AG20443 (cell line): ENCODE measurements around the gene MACROD2.
A peak's percentile ranks its signal among the peaks of the same experiment; 100 is the strongest.

Source experiments
- DNase-seq: peaks from one replicate; pipeline ENCODE4 v3.0.0; 2012; ENCODE audit warnings: low spot score, mixed read lengths

The MACROD2 gene

GRCh38 chr20:15675813-15676484 lies 1680.6 kb downstream of the MACROD2 start:
- DNase-seq, result no peak

- no peak for DNase-seq
Measured at GRCh38 chr20:15676815-15677214, 1681.5 kb downstream of the MACROD2 start.

DNA sequence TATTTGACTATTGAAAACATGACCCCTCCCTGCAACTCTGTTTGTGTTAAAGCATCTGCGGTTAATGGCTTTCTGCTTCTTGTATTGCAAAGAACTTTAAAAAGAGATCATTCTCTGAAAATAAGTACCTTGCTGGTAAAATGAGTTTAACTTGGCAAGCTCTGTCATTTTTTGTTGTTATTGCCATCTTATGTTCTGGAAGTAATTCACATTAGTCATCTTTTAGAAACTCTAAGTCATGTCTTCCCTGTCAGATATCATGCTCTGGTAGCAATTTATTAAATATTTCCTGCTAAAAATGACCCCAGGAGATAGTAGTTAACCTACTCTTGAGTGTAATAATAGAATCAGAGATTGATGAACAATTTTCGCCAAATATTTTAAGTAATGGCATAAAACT lies 1687.4 kb downstream of the MACROD2 start:
- DNase-seq, result no peak

- DNase-seq, result no peak
Measured at GRCh38 chr20:15692570-15692969, 1697.3 kb downstream of the MACROD2 start.

DNA sequence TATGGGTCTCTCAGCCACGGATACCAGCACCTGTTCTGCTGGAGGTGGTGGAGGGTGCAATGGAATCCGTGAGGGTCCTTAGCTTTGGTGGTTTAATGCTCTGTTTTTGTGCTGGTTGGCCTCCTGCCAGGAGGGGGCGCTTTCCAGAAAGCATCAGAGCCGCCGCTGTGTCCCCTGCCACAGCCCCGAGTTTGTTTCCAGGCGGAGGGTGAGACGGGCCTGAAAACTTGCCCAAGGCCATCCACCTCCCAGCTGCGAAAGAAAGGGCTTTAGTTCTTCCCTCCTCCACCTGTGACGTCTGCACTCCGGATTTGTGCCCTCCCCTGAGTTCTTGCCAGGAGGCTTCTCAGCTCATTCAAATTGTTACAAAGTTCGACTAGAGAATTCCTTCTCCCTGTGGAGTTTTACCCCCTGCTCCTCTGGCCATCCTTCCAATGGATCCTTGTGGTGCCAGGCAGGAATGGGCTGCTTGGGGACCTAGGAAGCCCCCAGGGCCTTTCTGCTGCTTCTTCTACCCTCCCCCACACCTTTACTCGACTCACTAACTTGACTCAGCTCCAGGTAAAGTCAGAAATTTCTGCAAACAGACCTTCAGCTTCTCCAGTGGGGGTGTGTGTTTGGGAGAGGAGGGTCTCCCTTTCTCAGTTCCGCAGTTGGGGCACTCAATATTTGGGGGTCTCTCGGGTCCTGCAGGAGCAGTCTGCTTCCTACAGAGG lies 1704.3 kb downstream of the MACROD2 start:
- DNase-seq, result no peak

- DNase-seq, result peak; percentile 16
Measured at GRCh38 chr20:15700147-15700765, 1704.9 kb downstream of the MACROD2 start.

DNA sequence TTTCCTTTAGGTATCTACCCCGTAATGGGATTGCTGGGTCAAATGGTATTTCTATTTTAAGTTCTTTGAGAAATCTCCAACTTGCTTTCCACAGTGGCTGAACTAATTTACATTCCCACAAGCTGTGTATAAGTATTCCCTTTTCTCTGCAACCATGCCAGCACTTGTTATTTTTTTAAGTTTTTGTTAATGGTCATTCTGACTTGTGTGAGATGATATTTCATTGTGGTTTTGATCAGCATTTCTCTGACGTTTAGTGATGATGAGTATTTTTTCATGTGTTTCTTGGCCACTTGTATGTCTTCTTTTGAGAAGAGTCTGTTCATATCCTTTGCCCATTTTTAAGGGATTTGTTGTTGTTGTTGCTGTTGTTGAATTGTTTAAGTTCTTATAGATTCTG lies 1706.8 kb downstream of the MACROD2 start:
- no peak for DNase-seq

DNA sequence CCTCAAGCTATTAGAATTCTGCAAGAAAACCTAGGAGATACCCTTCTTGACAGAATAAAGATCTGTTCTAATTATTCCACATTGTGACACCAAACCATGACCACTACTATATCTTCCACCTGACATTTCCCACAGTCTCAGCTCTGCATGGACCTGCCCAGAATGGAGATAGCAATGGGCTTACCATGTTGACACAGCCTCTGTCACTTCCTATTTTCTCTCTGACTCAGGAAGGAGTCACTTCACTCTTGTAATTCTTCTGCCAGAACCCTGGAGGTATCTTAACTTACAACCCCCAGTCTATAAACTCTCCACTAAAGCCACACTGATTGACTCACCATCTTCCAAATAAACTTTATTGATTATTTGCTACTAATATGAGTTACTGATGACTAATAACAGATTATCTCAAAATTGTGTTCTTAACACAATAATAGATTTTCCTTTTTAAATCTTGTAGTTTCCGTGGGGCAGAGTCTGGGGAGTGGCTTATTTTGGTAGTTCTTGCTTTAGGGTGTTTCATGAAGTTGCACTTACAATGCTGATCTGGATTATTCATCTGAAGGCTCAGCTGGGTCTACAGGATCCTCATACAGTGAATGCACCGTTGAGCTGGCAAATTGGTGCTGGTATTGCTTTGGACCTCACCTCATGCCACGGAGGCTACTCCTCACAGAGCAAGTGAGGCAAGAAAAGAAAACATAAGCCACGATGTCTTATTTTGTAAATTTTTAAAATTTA lies 1708.0 kb downstream of the MACROD2 start:
- DNase-seq, result peak; percentile 39

DNA sequence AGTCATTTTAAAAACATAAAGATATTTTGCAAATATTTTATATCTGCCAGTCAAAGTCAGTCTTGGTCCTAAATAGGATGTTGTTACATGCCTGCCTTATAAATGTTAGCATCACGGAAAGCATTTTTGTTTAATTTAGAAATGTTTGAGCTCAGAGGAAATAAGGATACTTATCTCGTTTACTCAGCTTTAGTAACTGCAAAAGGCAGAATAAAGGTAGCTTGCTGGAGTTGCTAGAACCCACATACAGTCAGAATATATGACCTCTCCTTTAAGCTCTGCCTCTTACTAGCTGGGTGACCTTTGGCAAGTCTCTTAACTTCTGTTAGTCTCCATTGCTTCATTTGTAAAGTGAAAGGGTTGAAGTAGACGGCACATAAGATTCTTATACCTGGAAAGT lies 1710.7 kb downstream of the MACROD2 start:
- no peak for DNase-seq

GRCh38 chr20:15706719-15707118 lies 1711.4 kb downstream of the MACROD2 start:
- no peak for DNase-seq

- peak; percentile 21 for DNase-seq
Measured at GRCh38 chr20:15708984-15709598, 1713.8 kb downstream of the MACROD2 start.

GRCh38 chr20:15710636-15711035 lies 1715.3 kb downstream of the MACROD2 start:
- no peak for DNase-seq

DNA sequence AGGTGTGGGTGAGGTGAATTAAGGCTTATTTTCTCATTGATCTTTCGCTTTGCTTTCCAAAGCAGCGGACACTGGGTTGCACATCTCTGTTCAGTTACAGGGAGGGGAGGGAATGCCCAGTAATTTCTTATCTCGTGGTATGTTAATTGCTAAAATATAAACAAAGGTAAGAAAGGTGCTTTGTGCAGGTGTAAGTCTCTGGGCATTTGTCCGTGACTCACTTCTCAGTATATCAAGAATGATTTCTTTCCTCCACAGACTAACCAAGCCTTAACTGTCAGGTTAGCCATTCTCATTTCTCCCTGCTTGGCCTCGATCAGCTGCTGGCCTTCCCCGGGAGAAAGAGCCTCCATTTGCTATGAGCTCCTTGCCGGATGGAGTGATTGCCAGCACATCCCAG lies 1715.9 kb downstream of the MACROD2 start:
- no peak for DNase-seq

DNA sequence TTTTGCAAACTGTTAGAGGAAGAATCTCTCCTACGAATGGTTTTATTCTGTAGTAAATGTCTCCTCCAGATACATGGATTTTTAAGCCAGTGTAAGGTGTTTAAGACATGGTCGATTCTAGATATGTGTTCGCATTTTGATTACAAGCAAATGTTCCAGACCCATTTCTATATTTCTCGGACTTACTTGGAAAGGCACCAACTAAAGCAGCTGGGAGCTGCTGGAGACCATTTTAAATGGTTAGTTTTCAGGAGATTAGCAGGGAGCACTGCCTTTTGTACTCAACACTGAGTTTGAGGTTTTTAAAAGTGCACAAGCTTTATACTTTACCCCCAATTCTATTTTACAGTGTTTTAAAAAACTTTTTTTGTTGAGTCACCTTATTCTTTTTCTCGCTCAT lies 1720.9 kb downstream of the MACROD2 start:
- no peak for DNase-seq

DNA sequence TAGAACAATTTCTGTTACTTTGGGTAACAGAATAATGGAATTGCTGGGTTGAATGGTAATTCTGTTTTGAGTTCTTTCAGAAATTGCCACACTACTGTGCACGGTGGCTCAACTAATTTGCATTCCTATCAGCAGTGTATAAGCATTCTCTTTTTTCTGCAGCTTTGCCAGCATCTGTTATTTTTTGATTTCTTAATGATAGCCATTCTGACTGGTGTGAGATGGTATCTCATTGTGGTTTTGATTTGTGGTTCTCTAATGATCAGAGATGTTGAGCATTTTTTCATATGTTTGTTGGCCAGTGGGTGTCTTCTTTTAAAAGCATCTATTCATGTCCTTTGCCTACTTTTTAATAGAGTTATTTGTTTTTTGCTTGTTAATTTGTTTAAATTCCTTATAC lies 1731.1 kb downstream of the MACROD2 start:
- no peak for DNase-seq

DNA sequence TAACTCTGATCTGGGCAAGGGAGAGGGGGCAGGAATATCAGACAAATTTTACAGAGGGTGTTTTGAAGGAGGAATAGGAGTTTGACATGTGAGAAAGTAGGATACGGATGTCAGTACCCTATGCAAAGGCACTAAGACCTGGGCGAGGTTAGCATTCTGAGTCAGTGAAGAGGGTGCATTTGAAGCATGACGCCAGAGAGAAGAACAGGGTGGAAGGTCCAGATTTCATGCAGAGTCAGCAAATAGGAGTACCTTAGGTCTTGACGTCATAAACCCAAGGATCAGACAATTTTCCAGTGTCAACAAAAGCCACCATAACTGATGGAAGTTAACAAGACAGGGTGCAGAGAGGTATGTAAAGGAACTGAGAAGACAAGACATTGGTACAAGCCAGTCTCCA lies 1738.7 kb downstream of the MACROD2 start:
- DNase-seq, result no peak

GRCh38 chr20:15739035-15739434 lies 1743.7 kb downstream of the MACROD2 start:
- no peak for DNase-seq

DNA sequence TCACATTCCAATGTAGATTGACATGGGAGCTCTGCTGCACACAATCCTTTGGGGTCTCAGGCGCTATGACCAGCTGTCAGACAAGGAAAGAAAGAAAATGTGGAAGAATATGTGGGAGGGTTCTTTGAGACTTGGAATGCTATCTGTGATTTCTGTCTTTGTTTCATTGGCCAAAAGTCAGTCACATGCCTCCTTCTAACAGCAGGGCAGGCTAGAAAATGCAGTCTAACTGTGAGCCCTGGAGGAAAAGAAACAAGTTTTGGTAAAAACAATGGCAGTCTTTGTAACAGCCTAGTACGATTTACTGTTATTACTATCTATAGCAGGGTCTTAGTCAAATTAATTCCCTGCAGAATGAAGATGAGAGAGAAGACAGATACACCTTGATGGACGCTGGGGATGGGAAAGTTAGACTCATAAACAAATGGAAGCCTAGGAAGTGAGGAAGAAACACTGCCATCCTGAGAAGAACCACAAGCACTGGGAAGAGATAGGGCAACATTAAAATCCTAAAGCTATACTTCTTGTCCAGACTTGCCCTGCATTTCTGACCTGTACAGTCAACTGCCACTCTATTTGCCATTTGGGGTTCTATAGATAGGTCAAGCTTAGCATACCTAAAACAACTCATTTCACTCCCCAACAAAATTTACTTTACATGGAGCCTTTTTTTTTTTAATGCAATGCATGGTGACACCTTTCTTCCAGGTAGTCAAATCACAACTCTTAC lies 1744.9 kb downstream of the MACROD2 start:
- no peak for DNase-seq

- DNase-seq, result no peak
Measured at GRCh38 chr20:15742087-15742486, 1746.8 kb downstream of the MACROD2 start.

DNA sequence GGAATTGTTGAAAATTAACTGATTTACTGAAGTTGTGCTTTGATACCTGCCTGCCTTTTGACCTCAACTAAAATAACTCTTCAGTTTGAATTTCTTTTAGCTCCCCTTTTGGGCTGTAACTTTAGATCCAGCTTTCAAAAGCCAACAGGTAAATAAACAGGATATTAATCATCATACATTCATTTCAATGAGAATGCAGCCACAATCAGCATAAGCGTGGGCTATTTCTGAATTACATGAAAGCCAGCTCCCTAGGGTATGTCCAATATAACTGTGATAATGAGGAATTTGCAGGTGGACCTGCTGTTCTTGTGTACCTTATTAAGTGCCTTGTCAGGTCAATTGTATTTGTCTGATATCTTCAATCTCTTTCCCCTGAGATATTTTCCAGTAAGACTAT lies 1747.3 kb downstream of the MACROD2 start:
- DNase-seq, result no peak

GRCh38 chr20:15756002-15756753 lies 1760.9 kb downstream of the MACROD2 start:
- no peak for DNase-seq
